ENCODE results near the gene UNC119. TPM values are rescaled to one million over a fixed set of nuclear protein-coding genes. Genes with fewer than 3 reads are reported as not detected.

The UNC119 gene
- total RNA-seq (2014; rRNA removed; shearing (Covaris generic)): 53.7 and 58.7 TPM in 2 replicates

DNA sequence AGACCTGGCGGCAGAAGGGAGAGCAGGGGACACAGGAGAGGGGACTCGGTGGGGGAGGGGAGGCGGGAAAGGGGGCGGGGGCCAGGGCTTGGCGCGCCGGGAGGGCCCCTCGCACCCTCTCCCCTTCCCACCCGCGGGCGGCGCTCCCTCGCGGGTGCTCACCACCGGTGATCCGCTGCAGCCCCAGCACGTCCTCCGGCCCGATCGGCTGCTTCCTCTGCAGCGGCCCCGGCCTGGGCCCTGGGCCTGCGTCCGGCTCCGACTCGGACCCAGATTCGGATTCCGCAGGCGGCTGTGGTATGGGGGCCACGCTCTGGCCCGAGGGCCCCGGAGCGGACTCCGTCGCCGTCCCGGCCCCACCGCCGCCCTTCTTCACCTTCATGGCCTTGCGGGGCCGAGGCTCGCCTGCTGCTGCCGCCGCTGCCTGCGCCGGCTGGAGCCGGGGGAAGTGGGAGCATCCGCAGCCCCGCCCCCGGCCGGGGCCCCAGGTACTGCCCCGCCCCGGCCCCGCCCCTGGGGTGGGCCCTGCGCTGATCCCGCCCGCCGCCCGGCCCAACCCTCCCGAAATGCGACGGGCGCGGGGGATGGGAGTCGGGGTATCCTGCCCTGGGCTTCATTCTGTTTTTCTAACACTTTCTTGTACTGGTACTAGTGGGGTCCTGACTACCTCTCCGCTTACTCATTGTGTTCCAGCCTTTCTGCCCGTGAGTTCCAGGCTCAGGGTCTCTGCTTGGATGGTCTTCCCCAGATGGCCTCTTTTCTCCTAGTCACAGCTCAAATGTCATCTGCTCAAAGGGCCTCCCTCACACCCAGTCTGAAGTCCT, at the start of gene UNC119:
TSS of gene UNC119 (minus strand) at position 449 of the 824 bp plus-strand sequence. CDS start at position 382, 67 bp downstream.
- DNase-seq: peak; percentile 86 to 90
- H3K27me3 ChIP-seq: no peaks in the 10 kb centered on the region
- H3K9me3 ChIP-seq (replicated peaks): no peaks in the 10 kb centered on the region
- H3K36me3 ChIP-seq: peaks cover 19% of the 10 kb centered on the region
- H3K4me3 ChIP-seq: peak within 1 kb of the TSS; percentile 97
- peak within 1 kb of the TSS; percentile 63 for H3K27ac ChIP-seq
- no peaks in the 10 kb centered on the region for H3K4me1 ChIP-seq

DNA sequence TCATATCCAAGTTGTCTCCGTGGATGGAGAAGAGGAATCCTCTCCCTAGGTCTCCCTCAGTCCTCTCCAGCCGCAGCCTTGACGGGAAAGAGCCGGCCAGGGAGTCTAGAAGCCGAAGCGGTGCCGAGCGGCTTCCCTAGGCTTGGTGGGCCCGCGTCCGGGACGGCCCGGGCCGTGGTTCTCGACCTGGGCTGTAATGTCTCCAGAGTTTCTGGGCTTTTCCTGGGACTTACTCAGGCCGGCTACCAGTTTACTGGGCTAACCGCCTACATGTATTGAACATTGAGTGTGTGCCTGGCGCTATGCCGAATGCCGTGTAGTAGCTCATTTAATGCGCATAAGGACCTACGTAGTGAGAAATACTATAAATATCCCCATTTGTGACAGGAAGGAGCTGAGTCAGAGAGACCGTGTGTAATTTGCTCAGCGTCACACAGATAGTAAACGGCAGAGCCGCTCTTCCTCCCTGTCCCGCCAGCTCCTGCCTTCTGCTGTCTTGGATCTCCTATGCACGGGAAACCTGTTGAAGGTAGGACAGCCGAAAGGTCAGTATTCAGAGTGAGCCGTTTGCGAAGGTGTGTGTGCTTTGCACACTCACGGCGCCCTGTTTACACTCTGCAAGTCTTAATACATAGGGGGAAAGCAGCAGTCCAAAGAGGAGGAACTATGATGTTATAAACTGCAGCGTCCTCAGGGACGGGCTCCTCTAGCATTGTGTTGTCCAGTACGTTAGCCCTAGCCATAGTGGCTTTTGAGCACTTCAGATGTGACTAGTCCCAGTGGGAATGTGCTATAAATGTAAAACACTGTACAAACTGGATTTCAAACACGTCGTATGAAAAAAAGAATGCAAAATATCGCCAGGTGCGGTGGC, 47.1 kb upstream of the UNC119 start:
- H3K4me1 ChIP-seq: no peaks in the 10 kb centered on the region
- H3K36me3 ChIP-seq: peaks cover 11% of the 10 kb centered on the region; the same call in 1 of the 2 replicates
- H3K27ac ChIP-seq: peak overlapping the region; percentile 85
- peak overlapping the region; percentile 94 for H3K4me3 ChIP-seq
- no peaks in the 10 kb centered on the region for H3K27me3 ChIP-seq
- no peaks in the 10 kb centered on the region for H3K9me3 ChIP-seq (replicated peaks)
- peak; percentile 70 to 79 for DNase-seq

DNA sequence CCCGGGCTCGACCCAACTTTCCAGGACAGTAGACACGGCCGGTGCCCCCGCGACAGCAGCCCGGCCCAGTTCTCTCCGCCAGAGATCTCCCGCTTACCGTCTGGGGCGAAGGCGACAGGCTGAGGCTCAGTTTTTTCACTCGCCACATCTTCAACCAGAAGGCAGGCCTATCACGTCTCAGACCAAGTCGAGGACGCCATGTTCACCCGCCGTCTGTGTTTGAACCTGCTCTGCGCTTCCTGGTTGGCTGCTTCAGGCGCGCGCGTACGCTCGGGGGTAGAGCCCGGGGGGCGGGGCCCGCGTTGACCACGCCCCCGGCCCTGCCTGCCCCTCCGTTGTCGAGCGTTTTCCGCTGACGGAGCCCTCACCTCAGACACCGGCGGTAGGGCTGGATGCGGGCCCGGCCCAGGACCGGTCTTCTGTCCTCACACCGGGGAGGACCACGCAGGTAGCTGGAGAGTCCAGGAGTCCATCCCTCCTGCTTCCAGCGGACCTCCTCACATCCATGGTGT, 46.4 kb upstream of the UNC119 start, which contains the start of gene SPAG5:
TSS of gene SPAG5 (minus strand) at position 227 of the 512 bp plus-strand sequence. CDS start at position 148, 79 bp downstream.
- H3K36me3 ChIP-seq: peaks cover 17% of the 10 kb centered on the region
- H3K4me3 ChIP-seq: peak within 1 kb of the TSS; percentile 94
- peak; percentile 95 to 97 for DNase-seq
- H3K9me3 ChIP-seq (replicated peaks): no peaks in the 10 kb centered on the region
- no peaks in the 10 kb centered on the region for H3K4me1 ChIP-seq
- H3K27ac ChIP-seq: peak within 1 kb of the TSS; percentile 85
- no peaks in the 10 kb centered on the region for H3K27me3 ChIP-seq

DNA sequence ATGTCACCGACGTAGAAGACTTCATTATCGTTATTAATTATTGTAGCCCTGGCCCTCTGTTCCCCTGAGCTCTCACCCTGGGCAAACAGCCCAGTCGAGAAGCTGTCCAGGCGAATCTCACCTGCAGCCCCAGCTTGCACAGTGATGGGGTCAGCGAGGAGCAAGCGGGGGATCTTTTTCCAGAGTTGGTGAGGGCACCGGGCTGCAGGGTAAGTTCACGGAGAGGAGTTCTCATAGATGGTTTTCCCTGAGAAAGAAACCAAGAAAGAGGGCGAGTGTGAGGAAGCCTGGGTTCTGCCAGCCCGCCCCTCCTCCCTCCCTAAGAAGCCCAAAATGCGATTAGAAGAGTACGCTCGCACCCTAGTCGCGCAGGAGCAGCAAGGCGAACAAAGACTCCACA, 46.0 kb upstream of the UNC119 start:
- peaks cover 21% of the 10 kb centered on the region for H3K36me3 ChIP-seq
- no peaks in the 10 kb centered on the region for H3K27me3 ChIP-seq
- no peaks in the 10 kb centered on the region for H3K4me1 ChIP-seq
- H3K9me3 ChIP-seq (replicated peaks): no peaks in the 10 kb centered on the region
- no peak for DNase-seq
- H3K4me3 ChIP-seq: peak overlapping the region; percentile 94
- peak overlapping the region; percentile 85 for H3K27ac ChIP-seq

DNA sequence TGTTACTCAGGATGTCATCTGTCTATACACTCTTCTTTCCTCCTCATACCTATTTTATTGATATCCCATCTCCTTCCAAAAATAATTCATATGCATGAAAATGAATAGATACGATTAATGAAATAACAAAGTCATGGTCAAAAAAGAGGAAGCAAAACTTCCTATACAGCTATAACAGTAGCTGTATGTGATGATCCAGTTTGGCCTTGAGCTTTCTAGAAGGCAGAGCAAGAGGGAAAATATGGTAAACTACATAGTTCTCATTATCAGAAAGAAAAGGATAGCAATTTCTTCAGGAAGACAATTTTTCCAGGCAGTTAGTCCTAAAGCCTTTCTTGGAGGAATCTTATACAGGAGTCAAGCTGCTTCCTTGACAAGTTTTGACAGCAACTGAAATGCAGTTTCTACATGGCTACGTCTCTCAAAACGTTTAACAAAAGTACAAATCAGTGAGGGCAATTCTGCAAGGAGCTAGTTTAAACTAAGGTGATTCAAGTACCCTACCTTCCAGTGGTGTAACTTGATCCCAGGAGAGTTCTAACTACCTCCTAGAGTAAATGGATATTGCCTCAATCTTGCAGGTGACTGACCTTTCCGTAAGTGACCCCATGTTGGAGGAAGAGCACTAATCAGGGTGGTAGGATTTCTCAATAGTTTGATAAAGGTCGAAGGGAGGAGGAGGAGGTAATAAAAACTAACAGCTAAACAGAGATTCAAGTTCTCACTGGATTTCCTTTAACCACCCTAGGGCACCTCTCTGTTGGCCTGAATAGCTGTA, 45.4 kb upstream of the UNC119 start:
- Histone ChIP-seq H3K36me3 (peaks cover 27% of the 10 kb centered on the region), H3K27ac (peak overlapping the region; percentile 85), H3K4me1 (no peaks in the 10 kb centered on the region), H3K4me3 (peak overlapping the region; percentile 94), H3K27me3 (no peaks in the 10 kb centered on the region), H3K9me3 (replicated peaks) (no peaks in the 10 kb centered on the region)
- no peak for DNase-seq

DNA sequence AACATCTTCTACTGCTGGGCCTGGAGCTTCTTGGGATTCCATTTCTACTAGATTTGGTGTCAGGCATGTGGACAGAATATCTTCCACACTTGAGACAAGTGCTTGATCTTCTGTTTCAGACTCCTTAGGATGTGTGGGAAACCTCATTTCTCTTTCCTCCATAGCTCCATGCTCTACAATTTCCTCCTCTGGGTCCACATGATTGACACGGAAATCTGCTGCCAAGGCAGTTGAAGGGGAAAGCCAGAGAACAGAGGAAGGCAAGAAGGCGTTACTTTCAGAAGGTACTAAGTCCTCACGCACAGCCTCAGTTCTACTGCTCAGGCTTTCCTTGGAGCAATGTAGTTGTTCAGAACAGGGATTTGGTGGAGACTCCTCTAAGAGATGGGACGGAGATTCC, 39.8 kb upstream of the UNC119 start:
- Histone ChIP-seq H3K9me3 (replicated peaks) (no peaks in the 10 kb centered on the region), H3K27ac (no peak overlapping the region), H3K4me3 (no peak overlapping the region), H3K36me3 (peaks cover 81% of the 10 kb centered on the region), H3K4me1 (no peaks in the 10 kb centered on the region), H3K27me3 (no peaks in the 10 kb centered on the region)
- no peak for DNase-seq

DNA sequence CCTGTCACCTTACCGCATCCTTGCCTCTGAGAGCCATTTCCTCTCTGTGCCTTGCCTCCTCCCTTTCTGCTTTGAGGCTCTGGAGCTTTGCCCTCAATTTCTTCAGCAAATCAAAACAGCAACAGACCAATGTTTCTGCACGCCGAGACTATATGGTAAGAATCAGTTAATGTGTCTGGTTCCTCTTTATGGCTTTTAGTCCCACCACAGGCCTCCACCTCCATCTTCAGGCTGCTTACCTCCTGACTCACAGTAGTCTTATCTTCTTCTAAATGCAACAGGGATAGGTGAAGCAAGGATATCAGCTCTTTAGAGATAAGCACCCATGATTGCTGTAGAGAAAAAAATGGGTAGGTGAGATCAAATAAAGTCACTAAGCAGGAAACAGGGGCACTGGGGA, 33.4 kb upstream of the UNC119 start:
- DNase-seq: no peak
- Histone ChIP-seq H3K9me3 (replicated peaks) (no peaks in the 10 kb centered on the region), H3K36me3 (peaks cover 93% of the 10 kb centered on the region), H3K4me3 (no peak overlapping the region), H3K27me3 (no peaks in the 10 kb centered on the region), H3K27ac (no peak overlapping the region), H3K4me1 (no peaks in the 10 kb centered on the region)

DNA sequence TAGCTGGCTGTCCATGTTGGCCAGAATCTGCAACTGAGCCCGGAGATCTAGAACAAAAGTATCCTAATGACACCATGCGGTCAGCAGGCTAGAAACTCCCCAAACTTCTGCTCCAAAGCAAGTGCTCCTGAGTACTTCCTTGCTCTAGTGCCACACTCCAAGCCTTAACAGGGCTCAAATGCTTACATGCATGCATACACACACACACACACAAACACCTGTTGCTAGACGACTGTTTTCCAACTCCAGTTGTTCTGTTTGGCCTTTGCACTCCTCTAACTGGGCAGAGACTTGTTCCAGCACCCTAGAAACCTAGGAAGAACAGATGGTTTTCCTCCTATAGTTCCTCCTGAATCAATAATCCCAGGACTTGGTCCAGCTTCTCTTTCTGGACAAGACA, 32.0 kb upstream of the UNC119 start:
- H3K36me3 ChIP-seq: peaks cover 95% of the 10 kb centered on the region
- H3K27me3 ChIP-seq: no peaks in the 10 kb centered on the region
- DNase-seq: no peak
- no peaks in the 10 kb centered on the region for H3K4me1 ChIP-seq
- H3K27ac ChIP-seq: no peak overlapping the region
- H3K4me3 ChIP-seq: no peak overlapping the region
- no peaks in the 10 kb centered on the region for H3K9me3 ChIP-seq (replicated peaks)

DNA sequence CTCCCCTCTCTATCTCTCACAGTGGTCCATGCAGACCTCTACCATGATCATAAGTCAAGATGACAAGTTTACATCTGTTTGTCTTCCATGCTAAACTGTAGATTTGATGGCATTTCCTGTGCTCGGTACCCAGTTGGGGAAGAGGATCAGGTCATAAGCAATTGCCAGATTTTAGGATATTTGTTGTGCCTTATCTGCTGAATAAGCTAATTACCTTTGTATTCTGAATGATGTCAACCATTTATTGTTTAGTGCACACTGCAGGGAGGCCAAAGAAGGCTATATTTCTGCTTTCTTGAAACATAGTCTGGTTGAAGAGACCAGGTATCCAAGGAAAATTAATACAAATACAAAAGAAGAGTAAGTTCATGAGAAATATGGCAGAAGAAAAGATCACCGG, 30.1 kb upstream of the UNC119 start:
- Histone ChIP-seq H3K36me3 (peaks cover 95% of the 10 kb centered on the region), H3K4me3 (no peak overlapping the region), H3K9me3 (replicated peaks) (no peaks in the 10 kb centered on the region), H3K4me1 (no peaks in the 10 kb centered on the region), H3K27ac (no peak overlapping the region), H3K27me3 (no peaks in the 10 kb centered on the region)
- DNase-seq: no peak

DNA sequence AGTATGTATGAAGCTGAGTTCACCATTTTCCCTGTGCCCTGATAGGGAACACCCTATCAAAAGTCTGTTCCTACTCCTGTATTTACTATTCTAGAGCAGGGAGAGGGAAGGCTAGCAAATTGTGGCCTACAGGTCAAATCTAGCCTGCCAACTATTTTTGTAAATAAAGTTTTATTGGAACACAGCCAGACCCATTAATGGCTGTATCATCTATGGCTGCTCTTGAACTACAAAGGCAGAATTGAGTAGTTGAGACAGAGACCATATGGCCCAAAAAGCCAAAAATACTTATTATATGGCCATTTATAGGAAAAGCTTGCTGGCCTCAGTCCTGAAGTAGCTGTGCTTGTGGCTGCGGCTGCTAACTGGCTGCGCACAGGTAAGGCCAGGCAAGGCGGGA, 28.5 kb upstream of the UNC119 start:
- Histone ChIP-seq H3K4me3 (no peak overlapping the region), H3K27me3 (no peaks in the 10 kb centered on the region), H3K36me3 (peaks cover 84% of the 10 kb centered on the region), H3K9me3 (replicated peaks) (no peaks in the 10 kb centered on the region), H3K4me1 (no peaks in the 10 kb centered on the region), H3K27ac (no peak overlapping the region)
- no peak for DNase-seq

DNA sequence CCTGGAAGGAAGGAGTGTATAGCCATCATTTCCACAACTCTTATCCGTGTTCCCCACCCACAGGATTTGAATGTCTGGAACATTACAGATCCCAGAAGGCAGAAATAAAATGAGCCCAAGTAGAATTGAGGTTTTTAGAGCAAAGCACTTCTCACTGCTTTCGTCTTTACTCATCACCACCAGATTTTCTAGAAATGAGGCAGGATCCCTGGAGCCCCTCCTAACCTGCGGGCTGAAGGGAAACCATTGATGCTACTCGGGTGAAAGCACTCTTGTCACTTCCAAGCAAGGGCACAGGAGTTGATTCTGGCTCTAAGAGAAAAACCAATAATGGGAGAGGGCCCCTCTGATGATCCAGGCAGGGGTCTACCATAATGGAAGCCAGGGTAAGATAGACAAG, 27.1 kb upstream of the UNC119 start:
- no peaks in the 10 kb centered on the region for H3K9me3 ChIP-seq (replicated peaks)
- H3K4me3 ChIP-seq: no peak overlapping the region
- no peaks in the 10 kb centered on the region for H3K4me1 ChIP-seq
- DNase-seq: no peak
- no peak overlapping the region for H3K27ac ChIP-seq
- H3K27me3 ChIP-seq: no peaks in the 10 kb centered on the region
- H3K36me3 ChIP-seq: peaks cover 72% of the 10 kb centered on the region

DNA sequence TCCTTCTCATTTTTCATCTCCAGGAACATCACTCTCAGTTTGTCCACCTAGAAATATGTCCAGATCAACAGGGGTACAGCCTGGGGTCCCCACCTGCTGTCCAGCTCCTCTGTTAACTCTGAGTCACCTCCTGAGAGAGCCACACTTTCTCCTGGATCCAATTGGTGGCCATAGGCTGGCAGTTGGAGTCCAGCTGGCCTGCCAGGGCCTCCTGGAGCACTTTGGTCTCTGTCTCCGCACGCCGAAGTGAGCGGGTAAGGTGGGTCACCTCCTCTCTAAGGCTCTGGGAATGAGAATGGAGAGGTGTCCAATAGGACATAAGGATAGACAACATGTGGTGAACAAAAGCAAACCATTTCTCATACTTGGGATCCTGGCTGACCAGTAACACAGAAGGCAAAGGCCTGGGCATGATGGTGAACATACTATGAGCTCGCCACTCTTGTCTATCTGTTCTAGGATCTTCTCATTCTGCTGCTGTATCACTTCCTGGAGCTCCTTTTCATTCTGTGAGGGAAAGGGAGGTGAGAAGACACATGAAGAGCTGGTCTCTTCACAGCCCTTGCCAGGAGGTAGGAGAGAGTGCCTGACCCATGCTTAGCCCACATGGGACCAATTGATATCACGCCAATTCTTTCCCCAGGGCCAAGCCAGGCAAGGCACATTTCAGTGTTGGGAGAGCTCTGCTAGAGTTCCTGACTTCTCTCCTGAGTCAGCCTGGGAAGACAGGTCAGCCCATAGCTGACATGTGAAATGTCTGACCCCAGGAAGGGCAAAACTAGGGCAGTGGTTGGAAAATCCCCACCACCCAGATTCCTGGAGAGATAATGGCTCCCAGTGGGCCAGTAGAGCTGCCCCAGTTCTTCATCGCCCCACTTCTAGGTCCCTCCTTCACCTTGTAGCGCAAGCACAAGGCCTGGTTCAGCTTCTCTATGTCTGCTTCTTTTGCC, 26.1 kb upstream of the UNC119 start:
- no peak overlapping the region for H3K27ac ChIP-seq
- H3K4me3 ChIP-seq: no peak overlapping the region
- H3K4me1 ChIP-seq: no peaks in the 10 kb centered on the region
- no peak for DNase-seq
- no peaks in the 10 kb centered on the region for H3K27me3 ChIP-seq
- peaks cover 62% of the 10 kb centered on the region for H3K36me3 ChIP-seq
- no peaks in the 10 kb centered on the region for H3K9me3 ChIP-seq (replicated peaks)

DNA sequence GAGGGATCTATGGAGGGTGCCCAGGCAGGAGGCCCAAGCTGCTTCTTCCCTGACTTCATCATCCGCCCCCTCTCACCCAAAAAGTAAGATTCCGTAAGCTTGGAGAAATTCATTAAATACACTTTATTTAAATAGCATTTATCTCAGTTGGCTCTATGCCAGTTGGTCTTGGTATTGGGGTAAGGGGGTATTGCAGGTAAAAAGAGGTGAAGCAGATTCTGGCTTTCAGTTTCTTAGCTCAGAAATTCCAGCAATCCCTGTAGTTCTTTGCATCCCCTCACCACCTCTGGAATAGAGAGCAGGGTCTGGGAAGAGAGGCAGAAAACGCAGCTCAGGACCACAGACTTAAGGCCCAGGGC, 25.0 kb upstream of the UNC119 start:
- Histone ChIP-seq H3K9me3 (replicated peaks) (no peaks in the 10 kb centered on the region), H3K27me3 (no peaks in the 10 kb centered on the region), H3K36me3 (peaks cover 51% of the 10 kb centered on the region), H3K4me1 (peaks cover under 1% of the 10 kb centered on the region; the same call in 1 of the 2 replicates), H3K4me3 (no peak overlapping the region), H3K27ac (no peak overlapping the region)
- DNase-seq: no peak
